ENCODE data around the gene ITGA5. TPM values are rescaled to one million over a fixed set of nuclear protein-coding genes. Genes with fewer than 3 reads are reported as not detected.
"Not testable (repeated sequence)": the region's sequence is repeated elsewhere in the genome, so short reads cannot be mapped to it uniquely, and the experiment has no call there.

The ITGA5 gene
- total RNA-seq, 2 donors from 2014 or later: 80.5 to 144 TPM

- Histone ChIP-seq H3K27ac (peak overlapping the region; percentile 86 to 90), H3K9me3 (no peaks in the 10 kb centered on the region), H3K36me3 (no peaks in the 10 kb centered on the region), H3K4me1 (peaks cover 0 to 32% of the 10 kb centered on the region in 2 donors), H3K4me3 (peak overlapping the region; percentile 56 to 67), H3K27me3 (no peaks in the 10 kb centered on the region)
- TF ChIP-seq, protein P1, sequence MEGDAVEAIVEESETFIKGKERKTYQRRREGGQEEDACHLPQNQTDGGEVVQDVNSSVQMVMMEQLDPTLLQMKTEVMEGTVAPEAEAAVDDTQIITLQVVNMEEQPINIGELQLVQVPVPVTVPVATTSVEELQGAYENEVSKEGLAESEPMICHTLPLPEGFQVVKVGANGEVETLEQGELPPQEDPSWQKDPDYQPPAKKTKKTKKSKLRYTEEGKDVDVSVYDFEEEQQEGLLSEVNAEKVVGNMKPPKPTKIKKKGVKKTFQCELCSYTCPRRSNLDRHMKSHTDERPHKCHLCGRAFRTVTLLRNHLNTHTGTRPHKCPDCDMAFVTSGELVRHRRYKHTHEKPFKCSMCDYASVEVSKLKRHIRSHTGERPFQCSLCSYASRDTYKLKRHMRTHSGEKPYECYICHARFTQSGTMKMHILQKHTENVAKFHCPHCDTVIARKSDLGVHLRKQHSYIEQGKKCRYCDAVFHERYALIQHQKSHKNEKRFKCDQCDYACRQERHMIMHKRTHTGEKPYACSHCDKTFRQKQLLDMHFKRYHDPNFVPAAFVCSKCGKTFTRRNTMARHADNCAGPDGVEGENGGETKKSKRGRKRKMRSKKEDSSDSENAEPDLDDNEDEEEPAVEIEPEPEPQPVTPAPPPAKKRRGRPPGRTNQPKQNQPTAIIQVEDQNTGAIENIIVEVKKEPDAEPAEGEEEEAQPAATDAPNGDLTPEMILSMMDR (IDR thresholded peaks at IDR 0.05): no peak
- DNase-seq (ENCODE audit: low spot score): no peak
Observed at GRCh38 chr12:54358191-54358944, 60.7 kb downstream of the ITGA5 start.

DNA sequence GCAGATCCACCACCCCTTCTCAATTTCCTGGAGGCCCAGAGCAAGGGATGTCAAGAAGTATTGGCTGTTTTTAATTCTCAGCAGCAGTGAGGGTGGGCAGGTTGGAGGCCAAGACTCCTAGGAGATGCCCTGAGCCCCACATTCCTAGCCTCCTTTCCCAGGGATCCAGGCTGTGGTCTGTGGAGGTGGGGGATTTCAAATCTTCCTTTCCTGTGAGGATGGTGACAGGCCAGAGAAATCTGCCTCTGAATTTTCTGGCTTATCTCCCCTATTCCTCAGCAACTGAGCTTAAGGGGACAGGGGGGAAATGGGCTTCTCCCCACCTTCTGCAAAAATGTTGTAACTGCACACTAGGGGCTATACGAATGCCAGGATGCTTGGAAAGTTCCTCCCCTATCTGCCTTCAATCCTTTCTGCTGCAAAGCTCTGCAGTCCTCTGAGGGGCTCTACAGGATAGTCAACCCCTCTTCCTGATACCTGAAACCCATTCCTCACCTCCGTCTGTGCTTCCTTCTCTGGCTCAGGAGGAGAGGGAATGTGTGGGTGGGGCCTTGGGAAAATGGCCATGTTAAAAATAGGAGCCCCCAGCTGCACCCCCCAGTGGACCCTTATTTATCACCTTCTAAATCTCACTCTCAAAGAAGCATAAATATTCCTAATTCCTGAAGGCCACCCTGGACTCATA, 61.4 kb downstream of the ITGA5 start:
- Histone ChIP-seq H3K9me3 (no peaks in the 10 kb centered on the region), H3K4me1 (peaks cover 0 to 38% of the 10 kb centered on the region in 2 donors), H3K27ac (peak overlapping the region in 1 of 2 donors; percentile 90), H3K36me3 (no peaks in the 10 kb centered on the region), H3K27me3 (no peaks in the 10 kb centered on the region), H3K4me3 (no peak overlapping the region)
- TF ChIP-seq, protein P1 (IDR thresholded peaks at IDR 0.05): no peak
- DNase-seq (ENCODE audit: low spot score): no peak

- TF ChIP-seq, protein P1 (IDR thresholded peaks at IDR 0.05): no peak
- no peaks in the 10 kb centered on the region for H3K36me3 ChIP-seq
- peaks cover 0 to 45% of the 10 kb centered on the region in 2 donors for H3K4me1 ChIP-seq
- no peak overlapping the region for H3K27ac ChIP-seq
- no peak overlapping the region for H3K4me3 ChIP-seq
- no peaks in the 10 kb centered on the region for H3K27me3 ChIP-seq
- DNase-seq (ENCODE audit: low spot score): no peak
- H3K9me3 ChIP-seq: no peaks in the 10 kb centered on the region
Observed at GRCh38 chr12:54356951-54357356, 62.1 kb downstream of the ITGA5 start.

DNA sequence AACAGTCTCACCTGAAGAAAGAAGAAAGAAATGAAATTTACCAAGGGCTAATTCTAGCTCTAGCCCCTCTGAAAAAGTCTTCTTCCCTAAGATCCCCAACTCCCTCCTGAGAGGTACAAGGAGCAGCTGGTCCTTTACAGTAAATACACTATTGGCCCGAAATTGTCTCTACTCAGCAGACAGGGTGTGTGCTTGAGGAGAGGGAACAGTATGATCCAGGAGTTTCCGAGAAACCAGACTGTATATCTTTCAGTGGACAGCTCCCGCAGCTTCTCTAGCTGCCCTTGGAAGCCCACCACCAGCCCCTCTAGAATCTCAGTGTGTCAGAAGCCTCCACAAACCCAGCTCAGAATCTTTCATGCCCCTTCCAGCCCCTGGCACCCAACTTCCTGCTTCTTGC, 62.8 kb downstream of the ITGA5 start:
- Histone ChIP-seq H3K4me1 (peaks cover 0 to 47% of the 10 kb centered on the region in 2 donors), H3K27ac (no peak overlapping the region), H3K9me3 (no peaks in the 10 kb centered on the region), H3K4me3 (no peak overlapping the region), H3K36me3 (peaks cover 2% of the 10 kb centered on the region), H3K27me3 (no peaks in the 10 kb centered on the region)
- no peak for DNase-seq (ENCODE audit: low spot score)
- TF ChIP-seq, protein P1 (IDR thresholded peaks at IDR 0.05): no peak

DNA sequence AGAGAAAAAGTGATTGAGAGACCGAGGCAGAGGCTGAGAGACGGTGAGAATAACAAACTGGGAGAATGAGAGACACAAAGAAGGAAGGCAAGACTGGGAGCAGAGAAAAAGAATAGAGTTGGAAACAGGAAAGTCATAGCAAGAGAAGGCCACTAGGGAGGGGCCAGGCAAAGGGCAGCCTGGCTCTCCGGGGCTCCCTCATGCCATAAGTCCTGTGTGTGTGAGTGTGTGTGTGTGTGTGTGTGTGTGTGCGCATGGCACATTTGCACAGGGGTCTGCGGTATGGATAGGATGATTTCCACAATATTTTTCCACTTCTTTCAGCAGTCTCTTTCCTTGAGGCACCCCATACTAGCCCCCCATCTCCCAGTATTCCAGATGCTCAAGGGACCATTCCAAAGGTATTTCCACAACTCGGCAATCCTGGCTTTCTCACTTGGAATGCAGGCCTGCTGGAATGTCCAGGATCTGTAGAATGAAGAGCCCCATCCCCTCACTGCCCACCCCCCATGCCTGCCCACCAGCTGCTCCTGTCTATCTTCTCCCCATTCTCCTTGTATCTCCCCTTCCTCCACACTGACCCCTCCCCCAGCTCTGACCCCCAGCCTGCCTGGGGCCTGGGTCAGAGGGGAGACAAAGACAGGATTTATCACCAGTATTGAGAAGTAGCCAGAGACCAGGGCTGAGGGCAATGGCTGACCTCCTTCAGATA, 63.8 kb downstream of the ITGA5 start:
- no peak overlapping the region for H3K27ac ChIP-seq
- no peaks in the 10 kb centered on the region for H3K9me3 ChIP-seq
- no peak overlapping the region for H3K4me3 ChIP-seq
- H3K4me1 ChIP-seq: peaks cover 0 to 42% of the 10 kb centered on the region in 2 donors
- TF ChIP-seq, protein P1 (IDR thresholded peaks at IDR 0.05): no peak
- no peak for DNase-seq (ENCODE audit: low spot score)
- H3K27me3 ChIP-seq: no peaks in the 10 kb centered on the region
- H3K36me3 ChIP-seq: peaks cover 12% of the 10 kb centered on the region

GRCh38 chr12:54354271-54354670, 64.8 kb downstream of the ITGA5 start:
- peaks cover 22% of the 10 kb centered on the region for H3K36me3 ChIP-seq
- H3K4me1 ChIP-seq: peaks cover 0 to 33% of the 10 kb centered on the region in 2 donors
- H3K4me3 ChIP-seq; H3K9me3 ChIP-seq; H3K27ac ChIP-seq; DNase-seq (ENCODE audit: low spot score); H3K27me3 ChIP-seq: not testable (repeated sequence)

All from right atrium auricular region (tissue), 2 donors.